Gastrocnemius medialis (tissue), 4 donors: Measurements from ENCODE around the gene LDB3. TPM values are rescaled to one million over a fixed set of nuclear protein-coding genes. Genes with fewer than 3 reads are reported as not detected.

ENCODE experiments used
- ATAC-seq, 2 donors: fragments of 150-250 bp; one replicate each; pipeline ENCODE4 v1.9.1; 2016
- DNase-seq, 2 donors: peaks; one replicate each; pipeline ENCODE4 v3.0.0-alpha.2; 2019
- H3K27ac ChIP-seq, 4 donors: fragments of 200-600 bp; sonication (generic); 1 replicate in 1 of 4; 2 replicates in 3 of 4; pipeline ENCODE4 v1.5.1; 2016 to 2018; ENCODE audit warnings: mild to moderate bottlenecking in 2 of 4, moderate library complexity in 1 of 4
- H3K27me3 ChIP-seq, 3 donors: fragments of 200-600 bp; sonication (generic) in 2 of 3; 1 replicate in 1 of 3; 2 replicates in 2 of 3; pipeline versions ENCODE4 v1.5.1 to v1.6.0; 2016 to 2019; ENCODE audit warnings: mild to moderate bottlenecking in 1 of 3, moderate library complexity in 1 of 3
- H3K36me3 ChIP-seq, 2 donors: fragments of 200-600 bp; sonication (generic) in 1 of 2; one replicate each; pipeline ENCODE4 v1.5.1; 2017 to 2018
- H3K4me1 ChIP-seq, 2 donors: fragments of 200-600 bp; sonication (generic) in 1 of 2; one replicate each; pipeline ENCODE4 v1.5.1; 2016 to 2017; ENCODE audit warnings: mild to moderate bottlenecking in 2 of 2
- H3K4me3 ChIP-seq, 4 donors: fragments of 200-600 bp; sonication (generic) in 3 of 4; 1 replicate in 1 of 4; 2 replicates in 3 of 4; pipeline ENCODE4 v1.5.1; 2016 to 2019; ENCODE audit warnings: mild to moderate bottlenecking in 2 of 4
- H3K9me3 ChIP-seq, 3 donors: fragments of 200-600 bp; sonication (generic) in 2 of 3; 1 replicate in 1 of 3; 2 replicates in 2 of 3; pipeline ENCODE4 v1.5.1; 2016 to 2019
- CTCF ChIP-seq, 5 experiments: fragments of 450-650 bp in 3 of 5; fragments of 200-600 bp in 2 of 5; sonication (generic) in 2 of 5; IDR thresholded peaks in 4 of 5; conservative IDR thresholded peaks in 1 of 5; 1 replicate in 4 of 5; 2 replicates in 1 of 5; pipeline ENCODE4 v1.5.1; 2016 to 2019; ENCODE audit warnings: antibody characterized with exemption in 5 of 5, mild to moderate bottlenecking in 3 of 5, moderate library complexity in 3 of 5
- POLR2A ChIP-seq, 2 donors: fragments of 450-650 bp; IDR thresholded peaks; one replicate each; pipeline ENCODE4 v1.6.1; 2017; ENCODE audit warnings: antibody characterized with exemption in 2 of 2, mild to moderate bottlenecking in 2 of 2, moderate library complexity in 2 of 2
- in situ Hi-C, 4 donors: fragments of 200-750 bp; cut with MboI; loops; one replicate each; pipeline versions ENCODE4 v1.15.0 to v1.8.0; 2017; ENCODE audit warnings: low sequenced_read_pairs in 4 of 4
- intact Hi-C: fragments of 100-400 bp; cut with DNase I; formaldehyde crosslinking; loops from one replicate; pipeline ENCODE4 v1.15.1; 2023; ENCODE audit warnings: low total_unique reads
- total RNA-seq, 4 donors: library from RNA; depleted of rRNA; stranded (reverse); fragments of >200 nt; gene quantifications; one replicate each; pipeline versions ENCODE4 v1.1.0 to v1.2.3, GENCODE V29; 2016

LDB3 gene
- total RNA-seq, 4 donors from 2014 or later: 164 to 305 (median 227) TPM

GRCh38 chr10:86665218-86665607 is 3.1 kb upstream of the LDB3 start:
- intact Hi-C loops: loop anchor here (5.0 kb wide), 1 partner anchor 92 kb away; the partner anchor contains the start of gene BMPR1A
- no peak for ATAC-seq
- peak overlapping the region; percentile 98 to 100 (median 99) for H3K27ac ChIP-seq
- no peaks in the 10 kb centered on the region for H3K9me3 ChIP-seq
- H3K4me3 ChIP-seq: no peak overlapping the region
- no peaks in the 10 kb centered on the region for H3K36me3 ChIP-seq
- in situ Hi-C loops: no loop called here
- H3K4me1 ChIP-seq: peaks cover 78 to 86% of the 10 kb centered on the region in 2 donors
- DNase-seq: no peak
- TF ChIP-seq CTCF (IDR thresholded peaks at IDR 0.05 in 4 of 5, conservative IDR thresholded peaks at IDR 0.05 in 1 of 5) (no peak), POLR2A (IDR thresholded peaks at IDR 0.05) (no peak)
- H3K27me3 ChIP-seq: no peaks in the 10 kb centered on the region

GRCh38 chr10:86665868-86666267 is 2.4 kb upstream of the LDB3 start:
- DNase-seq (peak in 1 of 2 donors; percentile 21), ATAC-seq (no peak)
- in situ Hi-C loops: no loop called here
- Histone ChIP-seq H3K27me3 (no peaks in the 10 kb centered on the region), H3K36me3 (no peaks in the 10 kb centered on the region), H3K27ac (peak overlapping the region; percentile 98 to 100 (median 99)), H3K9me3 (no peaks in the 10 kb centered on the region), H3K4me1 (peaks cover 84 to 93% of the 10 kb centered on the region in 2 donors), H3K4me3 (no peak overlapping the region)
- intact Hi-C loops: loop anchor here (5.0 kb wide), 1 partner anchor 91 kb away; the partner anchor contains the start of gene BMPR1A
- TF ChIP-seq POLR2A (IDR thresholded peaks at IDR 0.05) (no peak), CTCF (IDR thresholded peaks at IDR 0.05 in 4 of 5, conservative IDR thresholded peaks at IDR 0.05 in 1 of 5) (no peak)

GRCh38 chr10:86666538-86666937 is 1.8 kb upstream of the LDB3 start:
- ATAC-seq (no peak), DNase-seq (peak in 1 of 2 donors; percentile 38)
- peak overlapping the region; percentile 98 to 100 (median 99) for H3K27ac ChIP-seq
- no peaks in the 10 kb centered on the region for H3K9me3 ChIP-seq
- H3K27me3 ChIP-seq: no peaks in the 10 kb centered on the region
- TF ChIP-seq POLR2A (IDR thresholded peaks at IDR 0.05) (no peak), CTCF (IDR thresholded peaks at IDR 0.05 in 4 of 5, conservative IDR thresholded peaks at IDR 0.05 in 1 of 5) (no peak)
- peaks cover 84 to 93% of the 10 kb centered on the region in 2 donors for H3K4me1 ChIP-seq
- in situ Hi-C loops (no loop called here), intact Hi-C loops (loop anchor here (5.0 kb wide), 1 partner anchor 91 kb away; the partner anchor contains the start of gene BMPR1A)
- no peaks in the 10 kb centered on the region for H3K36me3 ChIP-seq
- peak overlapping the region in 2 of 4 donors; percentile 70 to 79 for H3K4me3 ChIP-seq

- peak; percentile 4 to 14 for ATAC-seq
- DNase-seq: peak in 1 of 2 donors; percentile 68
- Histone ChIP-seq H3K36me3 (no peaks in the 10 kb centered on the region), H3K27me3 (no peaks in the 10 kb centered on the region), H3K27ac (peak overlapping the region; percentile 98 to 100 (median 99)), H3K4me3 (peak overlapping the region; percentile 51 to 79 (median 69)), H3K4me1 (peaks cover 86 to 95% of the 10 kb centered on the region in 2 donors), H3K9me3 (no peaks in the 10 kb centered on the region)
- intact Hi-C loops: loop anchor here (5.0 kb wide), 1 partner anchor 90 kb away; the partner anchor contains the start of gene BMPR1A
- no peak for TF ChIP-seq POLR2A (IDR thresholded peaks at IDR 0.05)
- TF ChIP-seq CTCF (IDR thresholded peaks at IDR 0.05 in 4 of 5, conservative IDR thresholded peaks at IDR 0.05 in 1 of 5): no peak
- in situ Hi-C loops: no loop called here
Measured at GRCh38 chr10:86667421-86668181, 710 bp upstream of the LDB3 start.
